GM19467 (cell line): Measurements from ENCODE around the gene NT5DC2.

Experiments used
- ATAC-seq: cut with Tn5 transposase; IDR thresholded peaks from one replicate; pipeline ENCODE4 v1.9.1; 2021; ENCODE audit warnings: mild to moderate bottlenecking, moderate library complexity; ENCODE audit not compliant: unreplicated experiment

NT5DC2 gene

GRCh38 chr3:52533623-52534280 is at the start of gene NT5DC2:
Gene NT5DC2, minus strand, starts transcription at chr3:52533857. Its CDS starts 120 bp downstream, at chr3:52533737.
- ATAC-seq, result peak; percentile 30

GRCh38 chr3:52574056-52574965 is 40.7 kb upstream of the NT5DC2 start:
- ATAC-seq, result no peak

GRCh38 chr3:52572221-52572620 is 38.6 kb upstream of the NT5DC2 start:
- no peak for ATAC-seq

GRCh38 chr3:52570076-52570475 is 36.4 kb upstream of the NT5DC2 start:
- ATAC-seq, result no peak

GRCh38 chr3:52568069-52568468 is 34.4 kb upstream of the NT5DC2 start:
- ATAC-seq, result no peak

GRCh38 chr3:52563984-52564383 is 30.3 kb upstream of the NT5DC2 start:
- no peak for ATAC-seq

- no peak for ATAC-seq
Observed at GRCh38 chr3:52561028-52561747, 27.5 kb upstream of the NT5DC2 start.

- ATAC-seq, result no peak
Observed at GRCh38 chr3:52558436-52558835, 24.8 kb upstream of the NT5DC2 start.

- no peak for ATAC-seq
Observed at GRCh38 chr3:52557011-52557960, 23.6 kb upstream of the NT5DC2 start.

GRCh38 chr3:52555056-52555455 is 21.4 kb upstream of the NT5DC2 start:
- no peak for ATAC-seq

- no peak for ATAC-seq
Observed at GRCh38 chr3:52554026-52554755, 20.5 kb upstream of the NT5DC2 start.

GRCh38 chr3:52552089-52552488 is 18.4 kb upstream of the NT5DC2 start:
- ATAC-seq, result no peak

GRCh38 chr3:52551118-52551517 is 17.5 kb upstream of the NT5DC2 start:
- ATAC-seq, result no peak

- ATAC-seq, result no peak
Observed at GRCh38 chr3:52547143-52547542, 13.5 kb upstream of the NT5DC2 start.

GRCh38 chr3:52546111-52546901 is 12.6 kb upstream of the NT5DC2 start:
- no peak for ATAC-seq

- ATAC-seq, result no peak
Observed at GRCh38 chr3:52544937-52545336, 11.3 kb upstream of the NT5DC2 start.

GRCh38 chr3:52541050-52541449 is 7.4 kb upstream of the NT5DC2 start:
- ATAC-seq, result no peak

GRCh38 chr3:52539010-52539653 is 5.5 kb upstream of the NT5DC2 start:
- ATAC-seq, result no peak
